ENCODE results near the gene ANKRD33.

Gene ANKRD33

DNA sequence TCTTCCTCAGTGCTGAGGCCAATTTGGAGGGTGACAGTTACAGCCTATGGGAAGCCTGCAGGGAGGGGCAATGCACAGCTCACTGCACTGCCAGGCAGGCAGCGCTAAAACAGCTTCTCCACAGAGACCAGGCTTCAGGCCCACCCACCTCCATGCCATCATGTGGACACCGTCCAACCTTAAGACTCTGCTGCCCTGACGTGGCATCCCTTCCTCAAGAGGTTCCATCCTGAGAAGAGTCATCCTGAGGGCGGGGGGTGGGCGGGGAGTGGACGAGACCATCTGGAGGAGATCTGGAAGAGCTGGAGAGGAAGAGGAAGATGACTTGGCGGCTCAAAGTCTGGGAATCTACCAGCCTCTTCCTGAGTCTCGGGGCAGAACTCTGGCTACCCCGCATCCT is 11.0 kb downstream of the ANKRD33 start:
- Mint-ChIP-seq H3K9me3 (no peaks in the 10 kb centered on the region), H3K27me3 (ENCODE audit: low read depth) (peaks cover 5% of the 10 kb centered on the region), H3K36me3 (ENCODE audit: low read depth) (no peaks in the 10 kb centered on the region), H3K4me1 (peaks cover 14% of the 10 kb centered on the region), H3K4me3 (no peak overlapping the region), H3K27ac (no peak overlapping the region)
- TF ChIP-seq, protein P1, sequence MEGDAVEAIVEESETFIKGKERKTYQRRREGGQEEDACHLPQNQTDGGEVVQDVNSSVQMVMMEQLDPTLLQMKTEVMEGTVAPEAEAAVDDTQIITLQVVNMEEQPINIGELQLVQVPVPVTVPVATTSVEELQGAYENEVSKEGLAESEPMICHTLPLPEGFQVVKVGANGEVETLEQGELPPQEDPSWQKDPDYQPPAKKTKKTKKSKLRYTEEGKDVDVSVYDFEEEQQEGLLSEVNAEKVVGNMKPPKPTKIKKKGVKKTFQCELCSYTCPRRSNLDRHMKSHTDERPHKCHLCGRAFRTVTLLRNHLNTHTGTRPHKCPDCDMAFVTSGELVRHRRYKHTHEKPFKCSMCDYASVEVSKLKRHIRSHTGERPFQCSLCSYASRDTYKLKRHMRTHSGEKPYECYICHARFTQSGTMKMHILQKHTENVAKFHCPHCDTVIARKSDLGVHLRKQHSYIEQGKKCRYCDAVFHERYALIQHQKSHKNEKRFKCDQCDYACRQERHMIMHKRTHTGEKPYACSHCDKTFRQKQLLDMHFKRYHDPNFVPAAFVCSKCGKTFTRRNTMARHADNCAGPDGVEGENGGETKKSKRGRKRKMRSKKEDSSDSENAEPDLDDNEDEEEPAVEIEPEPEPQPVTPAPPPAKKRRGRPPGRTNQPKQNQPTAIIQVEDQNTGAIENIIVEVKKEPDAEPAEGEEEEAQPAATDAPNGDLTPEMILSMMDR (IDR thresholded peaks at IDR 0.05; ENCODE audit: unreplicated experiment in 3 of 3), result no peak

DNA sequence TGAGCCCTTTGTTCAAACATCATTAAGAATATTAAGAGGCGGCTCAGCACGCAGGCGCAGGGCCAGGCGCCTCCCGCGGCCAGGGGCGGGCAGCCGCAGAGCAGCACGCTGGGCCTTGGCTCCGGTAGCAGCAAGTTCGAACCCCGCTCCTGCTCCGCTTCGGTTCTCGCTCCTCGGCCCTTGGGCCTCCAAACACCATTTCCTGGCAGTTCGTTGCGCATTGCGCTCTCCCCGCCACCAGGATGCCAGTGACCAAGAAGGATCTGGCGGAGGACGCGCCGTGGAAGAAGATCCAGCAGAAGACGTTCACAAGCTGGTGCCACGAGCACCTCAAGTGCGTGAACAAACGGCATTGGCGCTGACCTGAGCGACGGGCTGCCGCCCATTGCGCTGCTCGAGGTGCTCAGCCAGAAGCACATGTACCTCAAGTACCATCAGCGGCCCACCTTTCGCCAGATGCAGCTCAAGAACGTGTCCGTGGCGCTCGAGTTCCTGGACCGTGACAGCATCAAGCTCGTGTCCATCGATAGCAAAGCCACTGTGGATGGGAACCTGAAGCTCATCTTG is 12.5 kb downstream of the ANKRD33 start:
- Mint-ChIP-seq H3K9me3 (no peaks in the 10 kb centered on the region), H3K36me3 (ENCODE audit: low read depth) (no peaks in the 10 kb centered on the region), H3K4me1 (peaks cover 16% of the 10 kb centered on the region), H3K27ac (no peak overlapping the region), H3K27me3 (ENCODE audit: low read depth) (peaks cover 5% of the 10 kb centered on the region), H3K4me3 (no peak overlapping the region)
- TF ChIP-seq, protein P1 (IDR thresholded peaks at IDR 0.05; ENCODE audit: unreplicated experiment in 3 of 3), result no peak

DNA sequence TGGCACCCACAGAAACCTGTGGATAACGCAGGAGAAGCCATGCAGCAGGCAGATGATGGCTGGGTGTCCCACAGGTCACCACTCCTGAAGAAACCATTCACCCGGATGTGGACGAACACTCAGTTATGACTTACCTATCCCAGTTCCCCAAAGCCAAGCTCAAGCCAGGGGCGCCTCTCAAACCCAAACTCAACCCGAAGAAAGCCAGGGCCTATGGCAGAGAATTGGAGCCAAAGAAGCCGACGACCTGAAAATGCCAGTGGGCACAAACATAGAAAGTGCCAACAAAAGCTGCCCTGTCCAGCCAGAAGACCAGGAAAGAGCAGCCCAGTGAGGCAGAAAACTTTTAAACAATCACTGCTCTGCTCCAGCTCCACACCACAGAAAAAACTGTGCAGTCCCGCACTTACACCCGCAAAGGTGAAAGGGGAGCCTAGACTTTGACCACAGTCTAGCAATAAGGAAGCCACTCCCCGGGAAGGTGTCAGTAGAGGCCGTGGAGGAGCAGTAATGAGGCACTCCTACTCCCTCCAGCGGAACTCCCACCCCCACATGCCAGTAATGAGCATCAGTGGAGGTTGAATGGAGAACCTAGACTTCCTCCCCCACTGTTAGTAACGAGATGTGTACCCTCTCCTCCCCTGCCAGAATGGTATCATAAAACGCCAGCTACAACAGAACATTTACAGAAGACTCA is 13.4 kb downstream of the ANKRD33 start:
- peaks cover 25% of the 10 kb centered on the region for H3K4me1 Mint-ChIP-seq
- H3K27me3 Mint-ChIP-seq (ENCODE audit: low read depth), result peaks cover 5% of the 10 kb centered on the region
- H3K4me3 Mint-ChIP-seq, result no peak overlapping the region
- no peaks in the 10 kb centered on the region for H3K36me3 Mint-ChIP-seq (ENCODE audit: low read depth)
- peak overlapping the region in 1 of 3 experiments; percentile 27 for H3K27ac Mint-ChIP-seq
- TF ChIP-seq, protein P1 (IDR thresholded peaks at IDR 0.05; ENCODE audit: unreplicated experiment in 3 of 3), result no peak
- no peaks in the 10 kb centered on the region for H3K9me3 Mint-ChIP-seq

DNA sequence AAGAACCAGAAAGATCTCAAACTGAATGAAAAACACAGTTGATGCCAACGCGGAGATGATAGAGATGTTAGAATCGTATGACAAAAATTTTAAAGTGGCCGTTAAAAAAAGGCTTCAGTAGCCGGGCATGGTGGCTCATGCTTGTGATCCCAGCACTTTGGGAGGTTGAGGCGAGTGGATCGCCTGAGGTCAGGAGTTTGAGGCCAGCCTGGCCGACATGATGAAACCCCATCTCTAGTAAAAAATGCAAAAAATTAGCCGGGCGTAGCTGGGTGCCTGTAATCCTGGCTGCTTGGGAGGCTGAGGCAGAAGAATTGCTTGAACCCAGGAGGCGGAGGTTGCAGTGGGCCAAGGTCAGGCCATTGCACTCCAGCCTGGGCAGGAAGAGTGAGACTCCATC is 14.0 kb downstream of the ANKRD33 start:
- H3K4me1 Mint-ChIP-seq, result peaks cover 25% of the 10 kb centered on the region
- H3K27me3 Mint-ChIP-seq (ENCODE audit: low read depth), result peaks cover 1% of the 10 kb centered on the region
- no peaks in the 10 kb centered on the region for H3K36me3 Mint-ChIP-seq (ENCODE audit: low read depth)
- H3K27ac Mint-ChIP-seq, result peak overlapping the region in 1 of 3 experiments; percentile 27
- TF ChIP-seq, protein P1 (IDR thresholded peaks at IDR 0.05; ENCODE audit: unreplicated experiment in 3 of 3), result no peak
- H3K9me3 Mint-ChIP-seq, result no peaks in the 10 kb centered on the region
- H3K4me3 Mint-ChIP-seq, result no peak overlapping the region

DNA sequence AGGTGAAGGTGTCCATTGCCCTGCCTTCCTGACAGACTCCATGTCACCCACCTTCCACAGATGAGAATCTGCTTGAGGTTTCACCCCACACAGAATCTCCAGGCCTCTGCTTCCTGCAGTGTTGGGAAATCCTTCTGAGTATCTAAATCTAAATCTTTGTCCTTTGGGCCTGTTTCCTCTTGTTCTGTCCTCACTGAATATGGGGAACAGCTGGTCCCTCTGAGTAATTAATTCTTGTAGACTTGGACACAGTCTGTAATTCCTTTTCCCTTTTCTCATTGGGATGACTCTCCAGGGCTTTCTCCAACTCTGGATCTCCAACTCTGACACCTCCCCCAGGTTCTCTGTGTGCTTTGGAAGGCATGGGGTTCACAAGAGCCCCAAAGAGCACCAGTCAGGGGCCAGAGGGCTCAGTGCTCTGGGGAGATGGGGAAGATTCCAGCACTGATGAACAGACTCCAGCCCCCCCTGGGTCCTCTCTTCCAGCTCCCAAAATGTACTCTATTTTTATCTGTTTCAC is 17.1 kb downstream of the ANKRD33 start:
- TF ChIP-seq, protein P1 (IDR thresholded peaks at IDR 0.05; ENCODE audit: unreplicated experiment in 3 of 3), result no peak
- no peaks in the 10 kb centered on the region for H3K9me3 Mint-ChIP-seq
- peak overlapping the region; percentile 81 to 85 (median 84) for H3K27ac Mint-ChIP-seq
- peaks cover 42% of the 10 kb centered on the region for H3K4me1 Mint-ChIP-seq
- peak overlapping the region in 1 of 3 experiments; percentile 35 for H3K4me3 Mint-ChIP-seq
- H3K27me3 Mint-ChIP-seq (ENCODE audit: low read depth), result peaks cover 3% of the 10 kb centered on the region
- H3K36me3 Mint-ChIP-seq (ENCODE audit: low read depth), result no peaks in the 10 kb centered on the region
